ENCODE data around the gene SPTSSB. TPM values are rescaled to one million over a fixed set of nuclear protein-coding genes. Genes with fewer than 3 reads are reported as not detected.

The SPTSSB gene
- total RNA-seq, 2 experiments from 2014 or later = not detected

DNA sequence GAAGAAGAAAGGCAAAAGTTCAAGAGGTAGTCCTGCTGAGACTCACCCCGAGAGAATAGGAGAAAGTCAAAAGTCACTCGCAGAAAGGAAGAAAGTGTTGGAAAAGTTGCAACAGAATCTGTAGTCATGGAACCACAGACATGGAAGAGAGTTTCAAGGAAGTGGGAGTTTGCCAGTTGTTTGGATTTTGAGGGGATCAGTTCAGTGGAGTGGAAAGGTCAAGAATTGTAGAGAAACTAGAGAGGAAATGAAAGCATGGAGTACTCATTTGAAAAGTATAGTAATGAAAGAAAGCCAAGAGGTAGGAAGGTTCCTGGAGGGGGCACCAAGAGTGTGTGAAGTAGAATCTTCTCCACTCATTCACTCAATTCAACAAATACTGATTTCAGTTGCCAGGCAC lies 34.7 kb downstream of the SPTSSB start:
- Mint-ChIP-seq H3K27me3 (peaks cover 17% of the 10 kb centered on the region), H3K36me3 (no peaks in the 10 kb centered on the region), H3K9me3 (no peaks in the 10 kb centered on the region), H3K27ac (no peak overlapping the region), H3K4me1 (peaks cover 3% of the 10 kb centered on the region), H3K4me3 (no peak overlapping the region)
- no peak for DNase-seq

DNA sequence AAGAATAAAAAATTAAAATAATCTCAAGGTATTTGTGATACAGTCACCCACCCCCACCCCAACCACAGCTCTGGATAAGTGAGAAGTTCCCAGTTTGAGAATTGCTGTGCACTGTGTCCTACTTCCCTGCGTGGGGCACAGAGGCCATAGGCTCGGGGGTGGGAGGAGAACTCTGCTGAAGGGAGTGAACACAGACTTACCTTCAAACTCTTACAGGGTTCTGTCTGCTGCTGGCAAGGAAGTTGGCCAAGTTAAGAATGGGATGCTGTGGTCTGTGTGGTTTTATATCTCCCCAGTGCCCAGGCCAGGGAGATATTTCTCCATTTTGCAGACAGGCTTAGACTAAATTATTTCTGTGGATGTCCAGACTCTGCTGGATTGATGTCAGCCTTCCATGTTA lies 37.6 kb downstream of the SPTSSB start:
- Mint-ChIP-seq H3K27me3 (peaks cover 33% of the 10 kb centered on the region), H3K4me3 (no peak overlapping the region), H3K36me3 (no peaks in the 10 kb centered on the region), H3K4me1 (peaks cover 7% of the 10 kb centered on the region), H3K9me3 (no peaks in the 10 kb centered on the region), H3K27ac (no peak overlapping the region)
- DNase-seq = no peak

DNA sequence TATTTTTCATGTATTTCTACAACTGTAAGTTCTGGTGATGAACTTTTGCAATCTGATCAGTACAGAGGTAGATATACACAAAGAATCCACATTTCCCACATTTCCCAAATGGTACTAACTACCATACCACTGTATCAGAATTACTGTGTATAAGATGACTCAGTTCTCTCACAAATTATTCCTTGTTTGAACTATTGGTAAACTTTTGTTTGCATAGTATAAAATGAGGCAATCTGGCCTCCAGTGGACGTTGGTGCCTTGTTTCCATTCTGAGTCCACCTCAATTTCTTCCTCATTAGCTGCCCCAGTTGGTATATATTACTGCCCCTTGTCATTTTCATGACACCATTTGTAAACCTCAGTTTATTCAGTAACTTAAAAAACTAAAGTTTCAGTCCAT lies 38.5 kb downstream of the SPTSSB start:
- peaks cover 7% of the 10 kb centered on the region for H3K4me1 Mint-ChIP-seq
- H3K27me3 Mint-ChIP-seq = peaks cover 33% of the 10 kb centered on the region
- no peaks in the 10 kb centered on the region for H3K9me3 Mint-ChIP-seq
- no peaks in the 10 kb centered on the region for H3K36me3 Mint-ChIP-seq
- DNase-seq = no peak
- no peak overlapping the region for H3K4me3 Mint-ChIP-seq
- H3K27ac Mint-ChIP-seq = no peak overlapping the region

DNA sequence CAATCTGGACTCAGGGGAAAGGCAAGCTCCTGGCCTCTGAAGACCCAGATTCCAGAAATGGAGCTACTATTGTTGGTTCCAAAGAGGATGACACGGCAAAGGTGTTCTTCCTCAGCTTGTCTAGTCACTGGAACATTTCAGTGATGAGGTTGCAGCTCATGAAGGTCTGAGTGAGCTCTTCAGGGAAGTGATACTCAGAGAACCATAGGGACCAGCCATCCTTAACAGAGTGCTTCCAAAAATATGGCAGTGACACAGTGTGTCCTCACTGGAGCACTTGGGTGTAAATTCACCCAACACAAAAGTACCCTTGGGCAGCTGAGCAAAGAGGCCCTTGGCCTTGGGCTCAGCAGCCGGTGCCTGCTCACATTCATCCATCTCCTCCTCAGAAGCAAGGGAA lies 46.3 kb downstream of the SPTSSB start:
- DNase-seq = no peak
- Mint-ChIP-seq H3K4me1 (peaks cover 4% of the 10 kb centered on the region), H3K9me3 (peaks cover 12% of the 10 kb centered on the region), H3K36me3 (peaks cover 5% of the 10 kb centered on the region), H3K27ac (no peak overlapping the region), H3K4me3 (no peak overlapping the region), H3K27me3 (peaks cover 15% of the 10 kb centered on the region)

DNA sequence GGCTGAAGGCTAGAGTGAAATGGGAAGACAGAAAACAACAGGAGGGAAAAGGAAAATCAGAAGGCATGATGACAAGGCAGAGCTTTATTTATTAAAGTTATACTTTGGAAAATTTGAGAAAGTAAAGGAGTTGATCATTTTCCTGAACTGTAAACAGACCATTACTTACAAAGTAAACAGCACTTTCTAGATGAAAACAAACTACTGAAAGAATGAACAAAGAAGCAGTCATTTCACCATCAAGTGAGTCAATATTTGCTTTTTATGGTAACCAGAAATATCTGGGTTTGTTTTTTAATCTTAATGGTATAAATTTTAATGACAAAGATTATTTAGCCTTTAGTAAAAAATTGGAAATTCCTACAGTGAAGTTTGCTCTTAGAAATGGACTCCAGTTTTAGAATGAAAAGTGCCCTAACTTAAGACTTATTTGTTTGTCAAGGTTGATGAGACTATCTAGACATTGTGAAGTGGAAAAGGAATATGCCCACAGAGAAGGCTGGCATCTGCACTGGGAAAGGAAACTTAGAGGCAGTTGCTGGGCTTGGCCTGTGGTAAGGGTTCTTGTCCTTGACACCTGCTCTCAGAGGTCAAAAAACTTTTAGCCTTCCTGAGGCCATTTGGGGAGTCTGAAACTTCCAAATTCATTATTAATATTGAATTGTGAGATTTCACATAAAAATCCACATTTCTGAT lies 47.2 kb downstream of the SPTSSB start:
- peaks cover 8% of the 10 kb centered on the region for H3K27me3 Mint-ChIP-seq
- peaks cover 12% of the 10 kb centered on the region for H3K9me3 Mint-ChIP-seq
- peaks cover 3% of the 10 kb centered on the region for H3K4me1 Mint-ChIP-seq
- no peak overlapping the region for H3K27ac Mint-ChIP-seq
- peaks cover 5% of the 10 kb centered on the region for H3K36me3 Mint-ChIP-seq
- no peak overlapping the region for H3K4me3 Mint-ChIP-seq
- no peak for DNase-seq

DNA sequence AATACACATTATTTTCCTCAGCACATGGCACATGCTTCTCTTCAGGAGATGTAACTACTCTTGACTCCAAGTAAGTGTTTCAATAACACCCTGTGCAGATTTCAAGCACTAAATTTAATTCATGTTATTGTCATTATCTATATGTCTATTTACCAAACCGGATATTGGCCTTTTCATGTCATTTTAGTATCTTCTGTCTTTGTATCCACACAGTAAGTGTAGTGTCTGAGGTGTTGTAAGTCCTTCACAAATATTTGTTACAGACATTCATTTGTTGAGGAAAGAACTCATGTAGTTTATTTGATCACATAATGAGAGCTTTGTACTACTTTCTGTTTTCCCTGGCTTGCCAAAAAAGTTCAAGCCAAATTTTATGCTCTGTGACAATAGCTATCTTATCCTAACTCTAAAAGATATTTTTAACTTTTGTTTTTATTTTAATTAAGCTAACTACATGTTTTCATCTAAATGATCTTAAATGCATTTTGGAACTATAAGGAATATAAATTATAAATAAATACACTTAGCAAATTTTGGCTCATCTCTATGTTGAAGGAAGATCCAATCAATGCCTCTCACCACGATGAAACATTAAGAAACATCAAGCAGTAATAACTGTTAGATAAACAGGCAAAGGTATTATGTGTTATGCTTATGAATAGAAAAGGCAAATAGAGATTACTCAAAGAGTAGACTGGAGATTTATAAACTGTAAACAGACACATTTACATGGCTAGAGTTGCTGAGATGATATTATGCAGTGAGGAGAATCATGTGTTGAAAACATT lies 48.3 kb downstream of the SPTSSB start:
- Mint-ChIP-seq H3K4me1 (no peaks in the 10 kb centered on the region), H3K4me3 (no peak overlapping the region), H3K27ac (no peak overlapping the region), H3K36me3 (peaks cover 5% of the 10 kb centered on the region), H3K9me3 (peaks cover 12% of the 10 kb centered on the region), H3K27me3 (peaks cover 12% of the 10 kb centered on the region)
- no peak for DNase-seq

DNA sequence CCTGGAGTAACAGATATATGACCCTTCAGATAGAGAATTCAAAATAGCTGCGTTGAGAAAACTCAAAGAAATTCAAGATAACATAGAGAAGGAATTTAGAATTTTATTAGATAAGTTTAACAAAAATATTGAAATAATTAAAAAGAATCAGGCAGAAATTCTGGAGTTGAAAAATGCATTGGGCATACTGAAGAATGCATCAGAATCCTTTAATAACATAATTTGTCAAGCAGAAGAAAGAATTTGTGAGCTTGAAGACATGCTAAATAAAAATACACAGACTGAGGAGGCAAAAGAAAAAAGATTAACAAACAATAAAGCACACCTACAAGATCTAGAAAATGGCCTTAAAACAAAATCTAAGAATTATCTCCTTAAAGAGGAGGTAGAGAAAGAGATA lies 50.5 kb downstream of the SPTSSB start:
- DNase-seq = no peak
- Mint-ChIP-seq H3K9me3 (peaks cover 8% of the 10 kb centered on the region), H3K27ac (no peak overlapping the region), H3K4me3 (no peak overlapping the region), H3K4me1 (peaks cover 4% of the 10 kb centered on the region), H3K36me3 (peaks cover 5% of the 10 kb centered on the region), H3K27me3 (peaks cover 28% of the 10 kb centered on the region)

DNA sequence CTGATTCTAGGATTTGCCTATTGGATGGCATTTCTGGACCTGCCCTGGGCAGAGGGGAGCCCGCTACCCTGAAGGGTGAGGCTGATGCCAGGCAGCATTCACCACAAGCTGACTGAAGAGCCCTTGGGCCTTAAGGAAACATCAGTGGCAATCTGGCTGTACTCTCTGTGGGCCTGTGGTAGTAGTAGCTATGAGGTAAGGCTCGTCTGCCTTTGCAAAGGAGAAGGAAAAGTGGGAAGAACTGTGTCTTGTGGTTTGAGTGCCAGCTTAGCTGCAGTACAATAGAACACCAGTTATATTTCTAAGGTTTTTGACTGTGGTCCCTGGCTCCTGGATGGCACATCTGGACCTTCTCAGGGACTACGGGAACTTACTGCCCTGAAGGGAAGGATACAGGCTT lies 51.5 kb downstream of the SPTSSB start:
- Mint-ChIP-seq H3K27ac (no peak overlapping the region), H3K4me3 (no peak overlapping the region), H3K4me1 (peaks cover 4% of the 10 kb centered on the region), H3K36me3 (peaks cover 5% of the 10 kb centered on the region), H3K27me3 (peaks cover 32% of the 10 kb centered on the region), H3K9me3 (peaks cover 8% of the 10 kb centered on the region)
- no peak for DNase-seq

DNA sequence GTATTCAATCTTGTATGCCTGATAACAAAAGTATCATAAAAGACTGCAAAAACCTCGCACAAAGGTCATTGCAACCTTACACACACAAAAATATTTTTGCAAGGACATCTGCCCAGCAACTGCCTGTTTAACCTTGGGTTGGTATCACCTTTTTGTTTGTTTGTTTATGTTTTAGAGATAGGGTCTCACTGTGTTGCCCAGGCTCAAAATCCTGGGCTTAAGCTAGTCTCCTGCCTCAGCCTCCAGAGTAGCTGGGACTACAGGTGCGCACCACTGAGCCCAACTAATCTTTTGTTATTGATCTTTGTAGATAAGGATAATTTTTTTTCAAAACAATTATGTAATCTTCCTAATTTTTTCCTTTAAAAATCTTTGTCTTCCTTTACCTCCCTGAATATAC lies 54.2 kb downstream of the SPTSSB start:
- H3K4me3 Mint-ChIP-seq = no peak overlapping the region
- H3K27ac Mint-ChIP-seq = no peak overlapping the region
- peaks cover 5% of the 10 kb centered on the region for H3K36me3 Mint-ChIP-seq
- peaks cover 21% of the 10 kb centered on the region for H3K4me1 Mint-ChIP-seq
- H3K27me3 Mint-ChIP-seq = peaks cover 43% of the 10 kb centered on the region
- peaks cover 8% of the 10 kb centered on the region for H3K9me3 Mint-ChIP-seq
- no peak for DNase-seq

DNA sequence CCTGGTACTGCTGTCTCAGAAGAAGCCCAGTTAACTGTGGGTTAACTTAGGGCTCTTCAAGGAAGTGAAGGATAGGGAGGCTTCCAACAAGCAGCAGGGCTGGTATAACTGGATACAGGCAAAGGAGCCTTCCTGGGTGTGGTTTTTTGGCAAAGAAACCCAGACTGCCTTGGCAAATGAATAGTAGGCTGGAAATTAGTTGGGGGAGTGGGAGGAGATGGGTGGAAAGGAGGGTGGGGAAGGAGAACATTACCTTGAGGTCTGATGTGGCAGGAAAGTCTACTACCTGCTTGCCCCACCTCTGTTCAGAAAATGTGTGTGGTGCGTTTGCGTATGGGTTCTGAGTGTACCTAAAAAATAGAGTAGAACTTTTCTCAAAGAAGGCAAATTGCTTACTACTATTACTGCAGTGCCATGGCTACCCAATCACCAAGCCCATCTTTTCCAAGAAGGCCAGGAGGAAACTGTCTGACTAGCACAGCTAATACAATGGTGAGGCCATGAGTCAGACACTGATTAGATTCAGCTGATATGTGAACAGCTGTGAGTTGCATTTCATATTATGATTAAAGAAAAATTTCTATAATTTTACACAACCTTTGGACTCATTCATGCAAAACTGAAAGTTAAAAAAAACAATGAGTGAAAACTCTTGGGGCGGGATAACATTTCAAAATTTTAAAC lies 55.2 kb downstream of the SPTSSB start:
- H3K4me3 Mint-ChIP-seq = no peak overlapping the region
- peaks cover 28% of the 10 kb centered on the region for H3K4me1 Mint-ChIP-seq
- H3K27ac Mint-ChIP-seq = no peak overlapping the region
- H3K9me3 Mint-ChIP-seq = peaks cover 3% of the 10 kb centered on the region
- peaks cover 45% of the 10 kb centered on the region for H3K27me3 Mint-ChIP-seq
- DNase-seq = no peak
- peaks cover 4% of the 10 kb centered on the region for H3K36me3 Mint-ChIP-seq

DNA sequence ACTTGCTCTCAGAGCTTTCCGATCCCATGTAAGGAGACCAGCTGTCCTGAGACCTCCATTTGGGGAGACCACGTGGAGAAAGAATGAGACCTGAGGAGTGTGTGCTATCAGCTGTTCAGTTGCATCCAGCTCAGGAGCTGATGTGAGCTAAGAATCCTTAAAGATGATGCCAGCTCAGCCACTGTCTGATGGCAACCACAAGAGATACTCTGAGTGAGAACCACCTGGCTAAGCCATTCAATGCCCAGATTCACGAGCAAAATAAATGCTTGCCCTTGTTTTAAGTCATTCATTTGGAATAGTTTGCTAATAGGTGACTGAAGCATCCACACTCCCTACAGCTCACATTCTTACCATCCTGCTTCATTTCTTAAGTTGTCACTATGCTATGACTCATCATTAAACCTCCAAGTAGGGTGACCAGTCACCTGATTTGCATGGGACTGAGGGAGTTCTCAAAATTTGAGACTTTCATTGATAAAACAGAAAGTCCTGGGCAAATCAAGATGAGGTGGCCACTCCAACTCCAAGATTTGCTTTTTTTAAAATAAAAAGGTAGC lies 56.4 kb downstream of the SPTSSB start:
- peaks cover 41% of the 10 kb centered on the region for H3K4me1 Mint-ChIP-seq
- no peak for DNase-seq

DNA sequence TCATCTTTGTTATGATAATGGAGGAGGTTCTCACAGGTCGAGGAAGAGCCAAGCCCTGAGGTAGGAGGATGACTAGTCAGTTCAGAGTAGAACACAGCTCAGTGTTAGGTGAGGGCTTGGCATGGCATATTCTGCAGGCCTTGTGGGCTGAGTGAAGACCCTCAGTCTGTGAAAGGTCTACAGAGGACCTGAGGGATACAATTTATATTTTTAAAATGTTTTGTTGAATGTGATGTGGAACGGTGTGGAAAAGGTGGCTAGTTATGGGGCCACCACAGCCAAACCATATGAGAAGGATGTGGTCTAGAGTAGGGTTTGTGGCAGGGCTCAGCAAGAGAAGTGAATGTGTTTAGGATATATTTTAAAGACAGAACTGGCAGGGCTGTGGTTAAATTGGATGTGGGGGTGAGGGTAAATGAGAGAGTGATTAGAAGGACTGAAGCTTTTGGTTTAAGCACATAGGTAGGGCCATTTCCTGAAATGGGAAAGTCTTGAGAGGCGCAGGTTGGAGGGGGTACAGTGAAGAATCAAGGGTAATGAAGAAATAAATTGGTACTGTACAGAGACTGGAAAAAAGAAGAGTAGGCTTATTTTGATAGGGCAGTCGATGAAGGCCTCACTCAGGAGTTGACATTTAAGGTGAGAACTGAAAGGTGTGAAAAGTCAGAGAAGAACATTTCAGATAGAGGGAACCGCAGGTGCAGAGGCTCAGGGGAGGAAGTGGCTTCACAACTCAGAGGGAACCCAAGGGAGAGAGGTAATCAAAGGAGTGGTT lies 60.5 kb downstream of the SPTSSB start:
- H3K27ac Mint-ChIP-seq = peak overlapping the region; percentile 88
- peaks cover 7% of the 10 kb centered on the region for H3K36me3 Mint-ChIP-seq
- H3K9me3 Mint-ChIP-seq = peaks cover 12% of the 10 kb centered on the region
- peaks cover 27% of the 10 kb centered on the region for H3K27me3 Mint-ChIP-seq
- peaks cover 44% of the 10 kb centered on the region for H3K4me1 Mint-ChIP-seq
- H3K4me3 Mint-ChIP-seq = peak overlapping the region; percentile 9
- peak; percentile 74 for DNase-seq

More for the DNA sequence above, 56.4 kb downstream of the SPTSSB start:
- H3K36me3 Mint-ChIP-seq = peaks cover 1% of the 10 kb centered on the region
- H3K9me3 Mint-ChIP-seq = no peaks in the 10 kb centered on the region
- H3K27me3 Mint-ChIP-seq = peaks cover 44% of the 10 kb centered on the region
- H3K4me3 Mint-ChIP-seq = no peak overlapping the region
- H3K27ac Mint-ChIP-seq = no peak overlapping the region

DNA sequence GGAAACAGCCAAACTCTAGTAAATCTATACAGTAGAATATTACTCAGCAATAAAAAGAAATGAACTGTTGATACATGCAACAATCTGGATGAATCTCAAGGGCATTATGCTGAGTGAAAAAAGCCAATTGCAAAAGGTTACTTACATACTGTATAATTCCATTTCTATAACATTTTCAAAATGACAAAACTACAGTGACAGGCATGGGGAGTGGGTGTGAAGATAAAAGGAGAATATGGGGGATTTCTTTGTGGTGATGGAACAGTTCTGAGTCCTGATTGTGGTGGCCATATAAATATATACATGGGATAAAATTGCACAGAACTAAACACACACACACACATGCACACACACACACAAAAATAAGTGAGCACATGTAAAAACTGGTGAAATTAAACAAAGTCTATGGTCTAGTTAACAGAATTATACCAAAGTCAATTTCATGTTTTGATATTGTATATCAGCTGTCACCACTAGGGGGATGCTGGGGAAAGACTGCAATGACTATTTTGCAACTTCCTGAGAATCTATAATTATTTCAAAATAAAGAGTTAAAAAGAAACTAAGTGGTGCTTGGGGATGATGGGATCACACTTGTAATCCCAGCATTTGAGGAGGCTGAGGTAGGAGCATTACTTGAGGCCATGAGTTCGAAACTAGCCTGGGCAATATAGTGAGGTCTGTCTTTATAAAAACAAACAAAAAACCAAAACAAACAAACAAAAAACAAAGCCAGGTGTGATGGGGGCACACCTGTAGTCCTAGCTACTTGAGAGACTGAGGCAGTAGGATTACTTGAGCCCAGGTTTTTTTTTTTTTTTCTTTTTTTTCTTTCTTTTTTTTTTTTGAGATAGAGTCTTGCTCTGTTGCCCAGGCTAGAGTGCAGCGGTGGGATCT lies 66.0 kb downstream of the SPTSSB start:
- Mint-ChIP-seq H3K27me3 (peaks cover 26% of the 10 kb centered on the region), H3K9me3 (peaks cover 12% of the 10 kb centered on the region), H3K4me3 (no peak overlapping the region), H3K27ac (no peak overlapping the region), H3K36me3 (peaks cover 9% of the 10 kb centered on the region), H3K4me1 (peaks cover 19% of the 10 kb centered on the region)
- no peak for DNase-seq

DNA sequence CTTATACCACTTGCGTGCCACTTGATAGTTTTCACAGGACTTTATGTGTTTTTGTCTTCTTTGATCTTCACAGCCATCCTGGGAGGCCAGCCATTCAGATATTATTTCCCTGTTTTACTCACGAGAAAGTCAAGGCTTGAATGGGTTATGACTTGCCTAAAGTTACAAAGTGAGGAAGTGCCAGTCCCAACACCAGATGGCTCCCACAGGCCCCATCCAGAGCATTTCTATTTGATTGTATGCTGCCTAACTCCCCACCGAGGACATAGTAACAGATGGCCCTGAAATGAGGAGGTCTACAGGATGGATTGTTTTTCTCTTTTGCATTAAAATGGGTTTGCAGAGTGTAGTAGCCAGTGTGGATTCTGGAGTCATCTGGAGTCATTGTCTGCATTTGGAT lies 74.5 kb downstream of the SPTSSB start:
- no peak for DNase-seq
- H3K4me3 Mint-ChIP-seq = no peak overlapping the region
- peaks cover 25% of the 10 kb centered on the region for H3K36me3 Mint-ChIP-seq
- no peak overlapping the region for H3K27ac Mint-ChIP-seq
- H3K27me3 Mint-ChIP-seq = peaks cover 6% of the 10 kb centered on the region
- no peaks in the 10 kb centered on the region for H3K4me1 Mint-ChIP-seq
- peaks cover 25% of the 10 kb centered on the region for H3K9me3 Mint-ChIP-seq

Measured in activated naive CD8-positive, alpha-beta T cell treated with anti-CD3 and anti-CD28 coated beads for 36 hours (primary cell).